Camera-type eye (tissue), 1 donor: Measurements from ENCODE around the gene CLDN17. TPM values are rescaled to one million over a fixed set of nuclear protein-coding genes. Genes with fewer than 3 reads are reported as not detected.

Experiments
- total RNA-seq: library from RNA; depleted of rRNA; stranded (reverse); fragments of >200 nt; gene quantifications from one replicate; pipeline ENCODE4 v1.2.3, GENCODE V29; 2014

Gene CLDN17, protein sequence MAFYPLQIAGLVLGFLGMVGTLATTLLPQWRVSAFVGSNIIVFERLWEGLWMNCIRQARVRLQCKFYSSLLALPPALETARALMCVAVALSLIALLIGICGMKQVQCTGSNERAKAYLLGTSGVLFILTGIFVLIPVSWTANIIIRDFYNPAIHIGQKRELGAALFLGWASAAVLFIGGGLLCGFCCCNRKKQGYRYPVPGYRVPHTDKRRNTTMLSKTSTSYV
- total RNA-seq = not detected

DNA sequence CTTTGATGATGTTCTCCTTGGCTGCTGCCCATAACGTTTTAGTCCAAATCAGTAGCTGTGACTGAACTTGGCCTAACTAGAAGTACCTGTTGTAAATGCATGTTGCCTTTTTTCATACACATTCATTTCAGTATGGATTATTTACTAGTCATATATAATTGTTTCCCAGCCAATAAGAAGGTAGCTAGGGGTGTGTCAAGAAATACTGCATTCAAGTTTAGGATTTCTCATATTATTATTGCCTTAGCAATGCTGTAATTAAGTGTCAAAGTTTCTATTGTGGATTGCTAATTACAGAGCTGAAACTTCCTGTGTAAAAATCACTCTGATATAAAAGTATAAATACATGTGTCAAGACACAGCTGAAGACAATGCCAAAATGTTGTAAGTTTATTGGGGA, at the start of gene CLDN17:
CLDN17 (minus strand) TSS at position 101 of the 400 bp plus-strand sequence. CDS start 188 bp downstream, outside the sequence.

GRCh38 chr21:30216041-30216723, 49.6 kb upstream of the CLDN17 start, which contains the start of gene CLDN8:
CLDN8 (minus strand) TSS chr21:30216097; CDS start chr21:30215925, 172 bp downstream.

Other genes starting within 250 kb of the CLDN17 start
- gene GRIK1, start 226.8 kb downstream of the CLDN17 start, total RNA-seq = 33.3 TPM
- gene CLDN8, start 49.3 kb upstream of the CLDN17 start, total RNA-seq = 2.0 TPM
- gene KRTAP24-1, start 116.1 kb upstream of the CLDN17 start, total RNA-seq = not detected
- gene KRTAP25-1, start 122.7 kb upstream of the CLDN17 start, total RNA-seq = not detected
- not detected for gene KRTAP26-1, start 153.5 kb upstream of the CLDN17 start, total RNA-seq
- gene KRTAP27-1, start 170.9 kb upstream of the CLDN17 start, total RNA-seq = not detected
- gene KRTAP23-1, start 181.8 kb upstream of the CLDN17 start, total RNA-seq = not detected
- gene KRTAP13-2, start 205.5 kb upstream of the CLDN17 start, total RNA-seq = not detected
- not detected for gene KRTAP13-1, start 229.2 kb upstream of the CLDN17 start, total RNA-seq